H9 (cell line): ENCODE data around the gene SFN. TPM values are rescaled to one million over a fixed set of nuclear protein-coding genes. Genes with fewer than 3 reads are reported as not detected.

Source experiments
- DNase-seq: peaks from one replicate; pipeline ENCODE4 v3.0.0-alpha.2; 2017
- H2AFZ ChIP-seq: one replicate; pipeline ENCODE4 v1.6.1; 2013; ENCODE audit warnings: mild to moderate bottlenecking, low read length, control low read depth, moderate library complexity
- H2AK5ac ChIP-seq: 2 replicates; pipeline ENCODE4 v1.6.1; 2013; ENCODE audit warnings: low read length, control low read depth, mixed read lengths; ENCODE audit not compliant: insufficient read length
- H2BK120ac ChIP-seq: one replicate; pipeline ENCODE4 v1.6.1; 2013; ENCODE audit warnings: low read depth, mild to moderate bottlenecking, low read length, control low read depth, inconsistent platforms; ENCODE audit not compliant: poor library complexity, severe bottlenecking
- H2BK12ac ChIP-seq: 2 replicates; pipeline ENCODE4 v1.6.1; 2013; ENCODE audit warnings: low read length, control low read depth, mixed read lengths, low read depth; ENCODE audit not compliant: insufficient read length
- H2BK15ac ChIP-seq: 2 replicates; pipeline ENCODE4 v1.6.1; 2013; ENCODE audit warnings: low read depth, low read length, control low read depth
- H2BK20ac ChIP-seq: one replicate; pipeline ENCODE4 v1.6.1; 2013; ENCODE audit warnings: low read depth, mild to moderate bottlenecking, low read length, control low read depth, inconsistent platforms; ENCODE audit not compliant: poor library complexity, severe bottlenecking
- H2BK5ac ChIP-seq: 2 replicates; pipeline ENCODE4 v1.6.1; 2013; ENCODE audit warnings: low read length, control low read depth, mixed read lengths; ENCODE audit not compliant: insufficient read length
- H3K14ac ChIP-seq: 2 replicates; pipeline ENCODE4 v1.6.1; 2013; ENCODE audit warnings: low read length, control low read depth; ENCODE audit not compliant: insufficient read depth
- H3K18ac ChIP-seq: 2 replicates; pipeline ENCODE4 v1.6.1; 2013; ENCODE audit warnings: low read depth, mild to moderate bottlenecking, mixed read lengths, low read length, control low read depth; ENCODE audit not compliant: insufficient read length
- H3K23ac ChIP-seq: 2 replicates; pipeline ENCODE4 v1.6.1; 2013; ENCODE audit warnings: low read length, control low read depth, mixed read lengths, low read depth; ENCODE audit not compliant: insufficient read length
- H3K23me2 ChIP-seq: 2 replicates; pipeline ENCODE4 v1.6.1; 2013; ENCODE audit warnings: low read depth, mild to moderate bottlenecking, mixed read lengths, low read length, control low read depth; ENCODE audit not compliant: insufficient read length, poor library complexity, severe bottlenecking
- H3K27ac ChIP-seq: 2 replicates; pipeline ENCODE4 v1.5.1; 2013; ENCODE audit warnings: low read length, control low read depth, mixed read lengths, low read depth; ENCODE audit not compliant: insufficient read length
- H3K27me3 ChIP-seq: 2 replicates; pipeline ENCODE4 v1.6.1; 2013; ENCODE audit warnings: low read length, control low read depth, inconsistent platforms; ENCODE audit not compliant: insufficient read depth
- H3K4ac ChIP-seq: 2 replicates; pipeline ENCODE4 v1.6.1; 2013; ENCODE audit warnings: low read depth, mild to moderate bottlenecking, control low read depth, inconsistent platforms, low read length, moderate library complexity
- H3K4me1 ChIP-seq: 2 replicates; pipeline ENCODE4 v1.6.1; 2013; ENCODE audit warnings: low read length, control low read depth, inconsistent platforms; ENCODE audit not compliant: insufficient read depth
- H3K4me2 ChIP-seq: 2 replicates; pipeline ENCODE4 v1.6.1; 2013; ENCODE audit warnings: low read length, control low read depth, mixed read lengths; ENCODE audit not compliant: insufficient read length, insufficient read depth
- H3K56ac ChIP-seq: 2 replicates; pipeline ENCODE4 v1.6.1; 2013; ENCODE audit warnings: low read depth, mild to moderate bottlenecking, mixed read lengths, low read length, control low read depth; ENCODE audit not compliant: insufficient read length
- H3K79me1 ChIP-seq: 2 replicates; pipeline ENCODE4 v1.6.1; 2013; ENCODE audit warnings: low read depth, mild to moderate bottlenecking, moderate library complexity, low read length, control low read depth, inconsistent platforms; ENCODE audit not compliant: insufficient read depth, poor library complexity, severe bottlenecking
- H3K79me2 ChIP-seq: 2 replicates; pipeline ENCODE4 v1.6.1; 2013; ENCODE audit warnings: low read length, control low read depth, inconsistent platforms; ENCODE audit not compliant: insufficient read depth
- H3K9ac ChIP-seq: 2 replicates; pipeline ENCODE4 v1.6.1; 2013; ENCODE audit warnings: low read length, control low read depth, mixed read lengths; ENCODE audit not compliant: insufficient read length; ENCODE audit errors: extremely low read depth
- H3K9me3 ChIP-seq: one replicate; pipeline ENCODE4 v1.6.1; 2013; ENCODE audit warnings: low read depth, low read length, inconsistent platforms; ENCODE audit not compliant: control insufficient read depth
- H3T11ph ChIP-seq: one replicate; pipeline ENCODE4 v1.6.1; 2013; ENCODE audit warnings: mild to moderate bottlenecking, low read length, control low read depth, inconsistent platforms
- H4K20me1 ChIP-seq: one replicate; pipeline ENCODE4 v1.6.1; 2013; ENCODE audit not compliant: control insufficient read depth, insufficient read length, insufficient read depth
- H4K5ac ChIP-seq: 2 replicates; pipeline ENCODE4 v1.6.1; 2013; ENCODE audit warnings: low read depth, mild to moderate bottlenecking, mixed read lengths, low read length, control low read depth; ENCODE audit not compliant: insufficient read length
- H4K8ac ChIP-seq: replicated peaks from 2 replicates; pipeline ENCODE4 v1.6.1; 2013; ENCODE audit warnings: low read length, control low read depth, mixed read lengths, low read depth; ENCODE audit not compliant: insufficient read length
- H4K91ac ChIP-seq: 2 replicates; pipeline ENCODE4 v1.6.1; 2013; ENCODE audit warnings: low read depth, mild to moderate bottlenecking, moderate library complexity, mixed read lengths, low read length, control low read depth; ENCODE audit not compliant: insufficient read length
- H3K27ac Mint-ChIP-seq, 3 experiments: 2 replicates in 2 of 3; 3 replicates in 1 of 3; pipeline ENCODE4 v1.8.0; 2020 to 2021; ENCODE audit warnings: mixed read lengths in 3 of 3, mild to moderate bottlenecking in 1 of 3, moderate library complexity in 1 of 3
- H3K27me3 Mint-ChIP-seq: 2 replicates; pipeline ENCODE4 v1.8.0; 2021; ENCODE audit warnings: low read depth, mild to moderate bottlenecking, moderate library complexity, mixed read lengths
- H3K36me3 Mint-ChIP-seq, 3 experiments: 2 replicates in 2 of 3; 3 replicates in 1 of 3; pipeline ENCODE4 v1.8.0; 2020 to 2021; ENCODE audit warnings: low read depth in 3 of 3, mixed read lengths in 3 of 3; ENCODE audit not compliant: insufficient read depth in 1 of 3
- H3K4me1 Mint-ChIP-seq, 2 experiments: 2 replicates each; pipeline ENCODE4 v1.8.0; 2020; ENCODE audit warnings: mixed read lengths in 2 of 2
- H3K4me3 Mint-ChIP-seq, 2 experiments: 2 replicates in 1 of 2; 3 replicates in 1 of 2; pipeline ENCODE4 v1.8.0; 2020 to 2021; ENCODE audit warnings: mild to moderate bottlenecking in 2 of 2, mixed read lengths in 2 of 2, moderate library complexity in 1 of 2
- H3K9me3 Mint-ChIP-seq, 2 experiments: 2 replicates in 1 of 2; 3 replicates in 1 of 2; pipeline ENCODE4 v1.8.0; 2020; ENCODE audit warnings: mild to moderate bottlenecking in 2 of 2, mixed read lengths in 2 of 2, moderate library complexity in 1 of 2
- WGBS: extraction: QIAGEN DNeasy Blood & Tissue Kit; methylation state at CpG from one replicate; pipeline ENCODE4 v1.1.7; 2013; ENCODE audit warnings: missing lambda C conversion rate, low lambda C conversion rate, mixed read lengths; ENCODE audit not compliant: insufficient read length; ENCODE audit errors: extremely low coverage; 5-methylcytosine and 5-hydroxymethylcytosine counted together
- total RNA-seq: library from RNA; stranded (reverse); gene quantifications from 2 replicates; pipeline ENCODE4 v1.2.1, GENCODE V29; 2021
- TF ChIP-seq, protein P1 (sequence below): fragments of 200-600 bp; sonication (generic); conservative IDR thresholded peaks from 3 replicates; pipeline ENCODE4 v1.8.0; 2021; ENCODE audit warnings: antibody characterized with exemption, mild to moderate bottlenecking

Gene SFN
- total RNA-seq, 1 experiment from 2014 or later: 4.3 TPM

DNA sequence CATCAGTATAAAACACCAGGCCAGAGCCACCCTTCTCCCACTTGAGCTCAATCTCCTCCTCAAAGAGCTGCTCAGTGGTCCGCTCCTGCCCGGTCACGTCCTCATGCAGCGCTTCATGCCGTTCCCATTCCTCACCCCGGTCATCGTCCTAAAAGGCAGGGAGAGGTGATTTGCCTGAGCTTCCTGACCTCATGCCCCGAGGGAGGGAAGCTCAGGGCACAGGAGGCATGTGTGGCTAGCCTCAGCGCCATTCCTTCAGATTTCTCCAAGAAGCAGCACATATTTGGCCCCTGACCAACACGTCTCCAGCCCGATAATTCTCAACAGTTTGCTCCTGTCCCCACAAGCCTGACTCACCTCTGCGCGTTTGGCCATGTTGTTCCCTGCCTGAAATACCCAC lies 31.3 kb downstream of the SFN start:
- H3K23me2 ChIP-seq: peaks cover 9% of the 10 kb centered on the region
- H3K36me3 Mint-ChIP-seq: peaks cover 23 to 51% (median 50%) of the 10 kb centered on the region in 3 experiments; a peak in 6 of 7 replicates
- H3K27me3 ChIP-seq: no peaks in the 10 kb centered on the region
- no peak overlapping the region for H3K27ac ChIP-seq
- H4K5ac ChIP-seq: no peak overlapping the region
- H3K27me3 Mint-ChIP-seq: no peaks in the 10 kb centered on the region
- no peak overlapping the region for H2BK15ac ChIP-seq
- H3K9me3 Mint-ChIP-seq: no peaks in the 10 kb centered on the region
- no peaks in the 10 kb centered on the region for H3K9me3 ChIP-seq
- H3K27ac Mint-ChIP-seq: no peak overlapping the region; a peak in 1 of 7 replicates
- no peak overlapping the region for H3K14ac ChIP-seq
- WGBS: no CpG with 5 or more reads among the region's 13 CpGs
- H3K4me3 Mint-ChIP-seq: no peak overlapping the region
- H3K79me2 ChIP-seq: peaks cover 3% of the 10 kb centered on the region; the same call in 1 of the 2 replicates
- H3K4me1 ChIP-seq: peaks cover 1% of the 10 kb centered on the region; the same call in 1 of the 2 replicates
- no peak overlapping the region for H4K91ac ChIP-seq
- peaks cover 1% of the 10 kb centered on the region for H3K79me1 ChIP-seq
- H2AK5ac ChIP-seq: no peak overlapping the region
- H3K56ac ChIP-seq: no peak overlapping the region
- no peak overlapping the region for H3K4ac ChIP-seq
- H2AFZ ChIP-seq: no peak overlapping the region
- DNase-seq: no peak
- no peak overlapping the region for H3K9ac ChIP-seq
- peaks cover 2% of the 10 kb centered on the region for H4K20me1 ChIP-seq
- H3K4me1 Mint-ChIP-seq: peaks cover 8 to 11% of the 10 kb centered on the region in 2 experiments
- no peak overlapping the region for H2BK120ac ChIP-seq
- TF ChIP-seq, protein P1, sequence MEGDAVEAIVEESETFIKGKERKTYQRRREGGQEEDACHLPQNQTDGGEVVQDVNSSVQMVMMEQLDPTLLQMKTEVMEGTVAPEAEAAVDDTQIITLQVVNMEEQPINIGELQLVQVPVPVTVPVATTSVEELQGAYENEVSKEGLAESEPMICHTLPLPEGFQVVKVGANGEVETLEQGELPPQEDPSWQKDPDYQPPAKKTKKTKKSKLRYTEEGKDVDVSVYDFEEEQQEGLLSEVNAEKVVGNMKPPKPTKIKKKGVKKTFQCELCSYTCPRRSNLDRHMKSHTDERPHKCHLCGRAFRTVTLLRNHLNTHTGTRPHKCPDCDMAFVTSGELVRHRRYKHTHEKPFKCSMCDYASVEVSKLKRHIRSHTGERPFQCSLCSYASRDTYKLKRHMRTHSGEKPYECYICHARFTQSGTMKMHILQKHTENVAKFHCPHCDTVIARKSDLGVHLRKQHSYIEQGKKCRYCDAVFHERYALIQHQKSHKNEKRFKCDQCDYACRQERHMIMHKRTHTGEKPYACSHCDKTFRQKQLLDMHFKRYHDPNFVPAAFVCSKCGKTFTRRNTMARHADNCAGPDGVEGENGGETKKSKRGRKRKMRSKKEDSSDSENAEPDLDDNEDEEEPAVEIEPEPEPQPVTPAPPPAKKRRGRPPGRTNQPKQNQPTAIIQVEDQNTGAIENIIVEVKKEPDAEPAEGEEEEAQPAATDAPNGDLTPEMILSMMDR: no peak
- no peak overlapping the region for H3K18ac ChIP-seq
- H2BK5ac ChIP-seq: no peak overlapping the region
- H2BK12ac ChIP-seq: no peak overlapping the region
- no peak overlapping the region for H4K8ac ChIP-seq
- no peak overlapping the region for H3K4me2 ChIP-seq
- no peak overlapping the region for H2BK20ac ChIP-seq
- H3T11ph ChIP-seq: no peak overlapping the region
- H3K23ac ChIP-seq: no peak overlapping the region
